Measurements from ENCODE around the gene ANKH. TPM values are rescaled to one million over a fixed set of nuclear protein-coding genes. Genes with fewer than 3 reads are reported as not detected.
A peak's percentile ranks its signal among the peaks of the same experiment; 100 is the strongest.

ANKH gene
- total and polyA plus RNA-seq, 4 donors, result 9.3 to 57.1 (median 37.4) TPM

GRCh38 chr5:14705556-14705955 lies 166.0 kb downstream of the ANKH start:
- Histone ChIP-seq H3K27me3 (ENCODE audit: control insufficient read depth in 4 of 4, insufficient read depth in 4 of 4, low read length in 3 of 4) (no peaks in the 10 kb centered on the region), H3K27ac (ENCODE audit: low read depth in 1 of 2, low read length in 2 of 2) (peak overlapping the region; percentile 49 to 69), H3K36me3 (ENCODE audit: control insufficient read depth in 4 of 4, insufficient read depth in 3 of 4, low read depth in 1 of 4, low read length in 3 of 4) (peaks cover 0 to 35% (median 11%) of the 10 kb centered on the region in 4 donors), H3K9ac (ENCODE audit: low read depth in 1 of 2, low read length in 2 of 2) (no peak overlapping the region), H3K4me1 (ENCODE audit: control insufficient read depth in 4 of 4, insufficient read depth in 4 of 4, low read length in 3 of 4) (peaks cover 4 to 25% (median 8%) of the 10 kb centered on the region in 4 donors), H3K4me3 (ENCODE audit: low read depth in 1 of 3, low read length in 3 of 3) (no peak overlapping the region), H3K9me3 (ENCODE audit: control insufficient read depth in 4 of 4, low read length in 3 of 4) (no peaks in the 10 kb centered on the region)
- 65% methylated on average over 8 of the region's 8 CpGs for WGBS
- DNase-seq (ENCODE audit: low spot score), result no peak
- no peak for TF ChIP-seq FOXA1 (IDR thresholded peaks at IDR 0.05)
- peak; percentile 28 for TF ChIP-seq YY1 (IDR thresholded peaks at IDR 0.05)
- peak; percentile 60 for TF ChIP-seq SP1 (IDR thresholded peaks at IDR 0.05)
- peak; percentile 17 to 19 for TF ChIP-seq RAD21 (IDR thresholded peaks at IDR 0.05)
- TF ChIP-seq RXRA (IDR thresholded peaks at IDR 0.05), result peak; percentile 86 to 90
- peak; percentile 62 for TF ChIP-seq HNF4G (IDR thresholded peaks at IDR 0.05)
- no peak for TF ChIP-seq JUND (IDR thresholded peaks at IDR 0.05)
- peak; percentile 84 to 87 for TF ChIP-seq HNF4A (conservative IDR thresholded peaks at IDR 0.05)

- H3K4me1 ChIP-seq (ENCODE audit: control insufficient read depth in 4 of 4, insufficient read depth in 4 of 4, low read length in 3 of 4), result peaks cover 11 to 36% (median 23%) of the 10 kb centered on the region in 4 donors
- H3K9ac ChIP-seq (ENCODE audit: low read depth in 1 of 2, low read length in 2 of 2), result no peak overlapping the region
- peaks cover 0 to 16% (median 10%) of the 10 kb centered on the region in 4 donors for H3K36me3 ChIP-seq (ENCODE audit: control insufficient read depth in 4 of 4, insufficient read depth in 3 of 4, low read depth in 1 of 4, low read length in 3 of 4)
- H3K9me3 ChIP-seq (ENCODE audit: control insufficient read depth in 4 of 4, low read length in 3 of 4), result no peaks in the 10 kb centered on the region
- peak overlapping the region in 1 of 2 donors; percentile 24 for H3K27ac ChIP-seq (ENCODE audit: low read depth in 1 of 2, low read length in 2 of 2)
- no peak for TF ChIP-seq FOXA2 (IDR thresholded peaks at IDR 0.05)
- TF ChIP-seq NR2F2 (IDR thresholded peaks at IDR 0.05), result no peak
- TF ChIP-seq EGR1 (IDR thresholded peaks at IDR 0.05; ENCODE audit: low read depth in 2 of 2), result no peak
- no peak for TF ChIP-seq GABPA (IDR thresholded peaks at IDR 0.05 in 1 of 2, conservative IDR thresholded peaks at IDR 0.05 in 1 of 2)
- TF ChIP-seq FOXA1 (IDR thresholded peaks at IDR 0.05), result no peak
- TF ChIP-seq CTCF (IDR thresholded peaks at IDR 0.05; ENCODE audit: low read depth, low read length, missing input control), result no peak
- TF ChIP-seq RXRA (IDR thresholded peaks at IDR 0.05), result no peak
- TF ChIP-seq TAF1 (conservative IDR thresholded peaks at IDR 0.05), result no peak
- no peak for TF ChIP-seq YY1 (IDR thresholded peaks at IDR 0.05)
- TF ChIP-seq RAD21 (IDR thresholded peaks at IDR 0.05), result no peak
- no peak for TF ChIP-seq ZBTB33 (IDR thresholded peaks at IDR 0.05)
- no peak for TF ChIP-seq HNF4A (conservative IDR thresholded peaks at IDR 0.05)
- no peak for TF ChIP-seq REST (IDR thresholded peaks at IDR 0.05)
- no peak for DNase-seq (ENCODE audit: low spot score)
- WGBS, result 70% methylated on average over 11 of the region's 11 CpGs
- H3K4me3 ChIP-seq (ENCODE audit: low read depth in 1 of 3, low read length in 3 of 3), result no peak overlapping the region
- no peaks in the 10 kb centered on the region for H3K27me3 ChIP-seq (ENCODE audit: control insufficient read depth in 4 of 4, insufficient read depth in 4 of 4, low read length in 3 of 4)
Measured at GRCh38 chr5:14702238-14702839, 169.2 kb downstream of the ANKH start.
